Measurements from ENCODE around the gene NR5A2. TPM values are rescaled to one million over a fixed set of nuclear protein-coding genes. Genes with fewer than 3 reads are reported as not detected.

Gene NR5A2
- total and polyA plus RNA-seq, 10 donors, result 0.02 to 0.63 (median 0.10) TPM; not detected in 3

GRCh38 chr1:200147094-200147493 lies 119.6 kb downstream of the NR5A2 start:
- peaks cover 0 to 26% (median 4%) of the 10 kb centered on the region in 6 donors for H3K4me1 ChIP-seq

GRCh38 chr1:200147742-200148141 lies 120.2 kb downstream of the NR5A2 start:
- no peak for TF ChIP-seq POLR2AphosphoS5 (IDR thresholded peaks at IDR 0.05)
- TF ChIP-seq POLR2A (IDR thresholded peaks at IDR 0.05), result no peak
- no peak for TF ChIP-seq CTCF (IDR thresholded peaks at IDR 0.05 in 8 of 11, conservative IDR thresholded peaks at IDR 0.05 in 3 of 11)
- Histone ChIP-seq H3K4me3 (no peak overlapping the region), H3K27me3 (replicated peaks in 1 of 7) (no peaks in the 10 kb centered on the region), H3K27ac (no peak overlapping the region), H3K9me3 (no peaks in the 10 kb centered on the region), H3K4me1 (peaks cover 1 to 33% (median 11%) of the 10 kb centered on the region in 6 donors), H3K36me3 (no peaks in the 10 kb centered on the region)
- WGBS, 5 donors, result 97 to 99% (median 98%) methylated on average over 20 to 40 of the region's 40 CpGs
- intact Hi-C loops (cut with DNase I; ENCODE audit: low total_unique reads), result no loop called here
- DNase-seq, result peak; percentile 74

More at GRCh38 chr1:200147094-200147493, 119.6 kb downstream of the NR5A2 start:
- no peak overlapping the region for H3K4me3 ChIP-seq
- no peaks in the 10 kb centered on the region for H3K9me3 ChIP-seq
- WGBS, 5 donors, result 93 to 98% (median 97%) methylated on average over 13 of the region's 13 CpGs
- no peaks in the 10 kb centered on the region for H3K36me3 ChIP-seq
- intact Hi-C loops (cut with DNase I; ENCODE audit: low total_unique reads), result no loop called here
- DNase-seq, result no peak
- H3K27me3 ChIP-seq (replicated peaks in 1 of 7), result no peaks in the 10 kb centered on the region
- TF ChIP-seq CTCF (IDR thresholded peaks at IDR 0.05 in 8 of 11, conservative IDR thresholded peaks at IDR 0.05 in 3 of 11) (no peak), POLR2A (IDR thresholded peaks at IDR 0.05) (no peak), POLR2AphosphoS5 (IDR thresholded peaks at IDR 0.05) (no peak)
- H3K27ac ChIP-seq, result no peak overlapping the region

GRCh38 chr1:200150006-200150405 lies 122.5 kb downstream of the NR5A2 start:
- intact Hi-C loops (cut with DNase I; ENCODE audit: low total_unique reads), result no loop called here

GRCh38 chr1:200150721-200151120 lies 123.2 kb downstream of the NR5A2 start:
- Histone ChIP-seq H3K9me3 (no peaks in the 10 kb centered on the region), H3K36me3 (no peaks in the 10 kb centered on the region), H3K4me1 (peaks cover 13 to 58% (median 32%) of the 10 kb centered on the region in 6 donors), H3K27ac (no peak overlapping the region), H3K27me3 (replicated peaks in 1 of 7) (no peaks in the 10 kb centered on the region), H3K4me3 (no peak overlapping the region)
- 38 to 84% (median 64%) methylated on average over 4 of the region's 4 CpGs for WGBS, 5 donors
- no peak for TF ChIP-seq CTCF (IDR thresholded peaks at IDR 0.05 in 8 of 11, conservative IDR thresholded peaks at IDR 0.05 in 3 of 11)
- TF ChIP-seq POLR2A (IDR thresholded peaks at IDR 0.05), result no peak
- TF ChIP-seq POLR2AphosphoS5 (IDR thresholded peaks at IDR 0.05), result no peak
- intact Hi-C loops (cut with DNase I; ENCODE audit: low total_unique reads), result no loop called here
- DNase-seq, result no peak

More at GRCh38 chr1:200150006-200150405, 122.5 kb downstream of the NR5A2 start:
- Histone ChIP-seq H3K9me3 (no peaks in the 10 kb centered on the region), H3K27me3 (replicated peaks in 1 of 7) (no peaks in the 10 kb centered on the region), H3K36me3 (no peaks in the 10 kb centered on the region), H3K27ac (no peak overlapping the region), H3K4me3 (no peak overlapping the region), H3K4me1 (peaks cover 13 to 55% (median 32%) of the 10 kb centered on the region in 6 donors)
- TF ChIP-seq POLR2AphosphoS5 (IDR thresholded peaks at IDR 0.05) (no peak), CTCF (IDR thresholded peaks at IDR 0.05 in 8 of 11, conservative IDR thresholded peaks at IDR 0.05 in 3 of 11) (no peak), POLR2A (IDR thresholded peaks at IDR 0.05) (no peak)
- no peak for DNase-seq
